Stimulated activated naive CD8-positive, alpha-beta T cell treated with anti-CD3 and anti-CD28 coated beads, Interleukin-15, Interleukin-2, amounts not matched to agents 100 ng/mL and 50 ng/mL, for 24 hours (primary cell): Measurements from ENCODE around the gene LRRC43.

Experiments
- H3K27ac Mint-ChIP-seq: one replicate; pipeline ENCODE4 v1.8.0; 2021; ENCODE audit warnings: mild to moderate bottlenecking, mixed read lengths
- H3K27me3 Mint-ChIP-seq: one replicate; pipeline ENCODE4 v1.8.0; 2021; ENCODE audit warnings: mixed read lengths
- H3K36me3 Mint-ChIP-seq: one replicate; pipeline ENCODE4 v1.8.0; 2021; ENCODE audit warnings: low read depth, mixed read lengths
- H3K4me1 Mint-ChIP-seq: one replicate; pipeline ENCODE4 v1.8.0; 2021; ENCODE audit warnings: low read depth, mixed read lengths
- H3K4me3 Mint-ChIP-seq: one replicate; pipeline ENCODE4 v1.8.0; 2021; ENCODE audit warnings: mild to moderate bottlenecking, mixed read lengths
- H3K9me3 Mint-ChIP-seq: one replicate; pipeline ENCODE4 v1.8.0; 2021; ENCODE audit warnings: mixed read lengths

Gene LRRC43

DNA sequence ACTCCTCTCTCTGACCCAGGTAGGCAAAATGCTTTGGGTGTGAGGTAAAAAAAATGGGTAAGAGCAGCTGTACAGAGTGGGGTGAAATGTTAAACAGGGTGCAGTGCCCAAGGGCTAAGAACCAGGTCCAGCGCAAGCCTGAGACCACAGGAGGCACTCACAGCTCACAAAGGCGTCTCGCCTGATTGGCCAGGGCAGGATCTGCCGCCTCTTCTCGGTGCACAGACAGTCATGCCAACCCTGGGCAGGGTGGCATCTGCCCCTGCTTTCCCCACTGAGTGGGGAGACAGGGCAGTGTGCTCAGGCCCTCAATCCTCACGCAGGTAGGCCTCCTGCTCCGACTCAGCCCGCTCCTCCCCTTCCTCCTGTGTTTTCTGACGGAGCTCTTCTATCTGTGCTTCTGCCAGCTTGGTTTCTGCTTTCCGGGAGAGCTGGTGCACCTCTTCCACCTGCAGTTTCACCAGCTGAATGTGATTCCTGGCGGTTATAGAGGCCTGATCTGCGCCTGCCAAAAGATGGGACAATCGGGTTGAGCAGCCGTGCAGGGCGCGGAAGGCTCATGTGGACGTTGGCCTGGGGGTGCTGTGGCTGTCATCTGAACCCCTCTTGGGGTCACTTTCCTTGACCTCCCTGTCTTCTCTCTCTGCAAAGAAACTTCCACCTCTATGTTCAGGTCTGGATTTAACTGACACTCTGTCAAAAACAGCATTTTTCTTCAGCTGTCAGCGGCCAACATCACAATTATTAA is 25.3 kb downstream of the LRRC43 start:
- Mint-ChIP-seq H3K9me3 (no peaks in the 10 kb centered on the region), H3K27me3 (peaks cover 10% of the 10 kb centered on the region), H3K27ac (no peak overlapping the region), H3K4me3 (no peak overlapping the region), H3K4me1 (peaks cover 6% of the 10 kb centered on the region), H3K36me3 (peaks cover 42% of the 10 kb centered on the region)

GRCh38 chr12:122215771-122216170 is 32.8 kb downstream of the LRRC43 start:
- Mint-ChIP-seq H3K36me3 (peaks cover 59% of the 10 kb centered on the region), H3K27me3 (no peaks in the 10 kb centered on the region), H3K4me3 (no peak overlapping the region), H3K4me1 (no peaks in the 10 kb centered on the region), H3K27ac (no peak overlapping the region), H3K9me3 (no peaks in the 10 kb centered on the region)

GRCh38 chr12:122216445-122216844 is 33.5 kb downstream of the LRRC43 start:
- H3K9me3 Mint-ChIP-seq: no peaks in the 10 kb centered on the region
- no peak overlapping the region for H3K27ac Mint-ChIP-seq
- no peak overlapping the region for H3K4me3 Mint-ChIP-seq
- H3K27me3 Mint-ChIP-seq: no peaks in the 10 kb centered on the region
- no peaks in the 10 kb centered on the region for H3K4me1 Mint-ChIP-seq
- peaks cover 58% of the 10 kb centered on the region for H3K36me3 Mint-ChIP-seq

DNA sequence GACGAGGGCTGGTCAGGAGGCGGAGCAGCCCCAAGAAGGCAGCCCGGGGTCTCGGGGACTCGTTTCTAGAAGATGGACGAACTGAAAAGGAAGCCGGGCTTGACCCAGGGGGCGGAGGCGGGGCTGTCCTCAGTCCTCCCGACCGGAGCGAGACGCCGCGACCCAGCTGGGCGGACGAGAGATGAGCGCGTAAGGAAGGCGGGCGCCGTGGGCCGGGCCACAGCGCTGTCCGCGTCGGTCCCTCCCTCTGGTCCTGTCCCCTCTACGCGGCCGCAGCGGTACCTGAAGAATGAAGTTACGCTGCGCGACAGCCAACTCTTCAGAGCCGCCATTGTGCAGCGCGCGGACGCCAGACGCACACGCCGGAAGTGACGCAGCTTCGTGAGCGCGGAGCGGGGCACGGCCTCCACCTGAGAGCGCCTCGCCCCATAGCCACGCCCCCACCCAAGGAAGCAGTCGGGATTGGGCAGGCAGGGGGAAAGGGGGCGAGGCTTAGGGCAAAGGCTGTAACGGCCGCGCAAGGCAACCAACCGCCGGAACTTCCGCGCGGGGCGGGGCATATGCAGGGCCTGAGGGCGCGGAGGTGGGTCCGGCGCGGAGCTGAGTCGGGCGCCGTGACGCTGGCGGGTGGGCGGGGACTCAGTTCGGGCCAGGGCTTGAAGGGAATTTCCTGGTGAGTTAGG is 42.9 kb downstream of the LRRC43 start, which contains the start of gene DIABLO:
Gene DIABLO, minus strand, starts transcription at position 370 of the 683 bp plus-strand sequence. Its CDS starts 38 bp downstream, at position 332.
- Mint-ChIP-seq H3K27me3 (no peaks in the 10 kb centered on the region), H3K9me3 (no peaks in the 10 kb centered on the region), H3K4me3 (peak within 1 kb of the TSS; percentile 89), H3K27ac (peak within 1 kb of the TSS; percentile 82), H3K36me3 (peaks cover 30% of the 10 kb centered on the region), H3K4me1 (peaks cover 48% of the 10 kb centered on the region)

DNA sequence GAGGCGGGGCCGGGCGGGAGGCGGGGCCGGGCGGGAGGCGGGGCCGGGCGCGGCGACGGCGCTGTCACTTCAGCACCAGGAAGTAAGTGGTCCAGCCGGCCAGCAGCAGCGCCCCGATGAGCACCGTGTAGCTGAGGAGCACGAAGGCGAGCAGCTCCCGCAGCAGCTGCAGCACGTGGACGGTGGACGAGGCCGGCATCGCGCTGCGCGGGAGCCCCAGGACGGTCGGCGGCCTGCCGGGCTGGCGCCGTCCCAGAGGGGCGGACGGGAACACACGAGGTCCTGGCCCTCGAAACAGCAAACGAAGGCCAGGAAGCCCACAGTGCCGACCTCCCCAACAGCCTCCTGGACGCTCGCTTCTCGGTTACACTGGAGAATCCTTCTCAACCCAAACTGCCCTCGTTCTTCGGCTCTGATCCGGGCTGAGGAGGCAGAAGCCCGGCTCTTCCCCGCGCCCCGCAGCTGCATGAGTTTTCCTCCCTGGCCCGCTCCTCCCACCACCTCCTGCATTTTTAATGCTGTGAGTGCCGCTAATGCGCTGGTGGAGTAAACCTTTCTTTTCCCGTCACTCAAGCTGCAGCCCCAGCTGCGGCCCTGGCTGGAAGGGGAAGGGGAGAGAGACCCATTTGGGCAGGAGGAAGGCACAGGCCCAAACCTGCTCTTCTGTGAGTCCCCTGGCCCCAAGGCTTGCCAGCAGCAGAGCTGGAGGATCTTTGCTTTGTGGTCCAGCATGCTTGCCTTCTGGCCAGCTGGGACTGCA is 43.6 kb downstream of the LRRC43 start:
- no peak overlapping the region for H3K27ac Mint-ChIP-seq
- H3K4me3 Mint-ChIP-seq: peak overlapping the region; percentile 89
- no peaks in the 10 kb centered on the region for H3K9me3 Mint-ChIP-seq
- peaks cover 30% of the 10 kb centered on the region for H3K36me3 Mint-ChIP-seq
- no peaks in the 10 kb centered on the region for H3K27me3 Mint-ChIP-seq
- peaks cover 47% of the 10 kb centered on the region for H3K4me1 Mint-ChIP-seq

DNA sequence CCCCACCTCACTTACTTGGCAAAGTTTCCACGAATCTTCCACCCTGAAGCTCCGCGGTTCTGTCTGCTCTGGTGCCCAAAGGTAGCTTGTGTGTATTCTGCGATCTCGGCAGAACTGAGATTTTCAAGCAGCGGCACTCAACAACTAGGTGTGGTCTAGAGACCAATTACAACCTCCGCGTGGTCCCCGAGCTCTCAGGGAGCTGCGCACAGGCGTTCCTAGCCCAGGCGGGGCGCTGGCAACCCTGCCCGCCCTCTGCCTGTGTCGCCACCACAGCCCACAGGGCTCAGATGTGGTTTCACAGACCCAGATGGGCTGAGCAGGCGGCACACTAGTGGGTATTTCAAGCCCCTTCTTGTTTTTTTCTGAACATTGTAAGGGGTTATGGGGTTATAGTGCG is 44.4 kb downstream of the LRRC43 start:
- H3K27ac Mint-ChIP-seq: peak overlapping the region; percentile 60
- peaks cover 29% of the 10 kb centered on the region for H3K36me3 Mint-ChIP-seq
- peaks cover 41% of the 10 kb centered on the region for H3K4me1 Mint-ChIP-seq
- no peaks in the 10 kb centered on the region for H3K27me3 Mint-ChIP-seq
- H3K9me3 Mint-ChIP-seq: no peaks in the 10 kb centered on the region
- H3K4me3 Mint-ChIP-seq: peak overlapping the region; percentile 89

DNA sequence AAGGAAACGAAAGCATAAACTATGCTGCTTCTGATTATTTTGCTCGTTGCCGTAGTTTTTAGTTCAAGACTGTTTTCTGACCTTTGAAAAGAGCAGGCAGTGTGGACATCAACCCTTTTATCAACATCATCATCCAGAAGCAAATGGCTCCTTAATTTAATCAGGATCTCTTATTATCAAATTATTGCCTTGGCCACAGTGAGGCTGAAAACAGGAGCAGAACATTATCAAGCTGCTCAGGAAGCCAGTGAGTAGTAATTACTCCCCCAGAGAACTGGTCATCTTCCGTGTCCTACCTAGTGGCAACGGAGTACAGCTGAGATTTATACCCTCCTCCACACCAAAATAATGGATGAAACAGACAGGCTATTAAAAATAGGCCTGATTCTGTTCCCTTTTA is 45.2 kb downstream of the LRRC43 start:
- Mint-ChIP-seq H3K27ac (no peak overlapping the region), H3K36me3 (peaks cover 31% of the 10 kb centered on the region), H3K4me3 (peak overlapping the region; percentile 47), H3K27me3 (no peaks in the 10 kb centered on the region), H3K4me1 (peaks cover 37% of the 10 kb centered on the region), H3K9me3 (no peaks in the 10 kb centered on the region)

- H3K27me3 Mint-ChIP-seq: no peaks in the 10 kb centered on the region
- no peaks in the 10 kb centered on the region for H3K9me3 Mint-ChIP-seq
- no peak overlapping the region for H3K27ac Mint-ChIP-seq
- H3K36me3 Mint-ChIP-seq: peaks cover 36% of the 10 kb centered on the region
- H3K4me3 Mint-ChIP-seq: no peak overlapping the region
- H3K4me1 Mint-ChIP-seq: peaks cover 21% of the 10 kb centered on the region
Observed at GRCh38 chr12:122230798-122231197, 47.9 kb downstream of the LRRC43 start.

GRCh38 chr12:122232691-122233090 is 49.8 kb downstream of the LRRC43 start:
- no peaks in the 10 kb centered on the region for H3K9me3 Mint-ChIP-seq
- peaks cover 41% of the 10 kb centered on the region for H3K36me3 Mint-ChIP-seq
- no peak overlapping the region for H3K4me3 Mint-ChIP-seq

DNA sequence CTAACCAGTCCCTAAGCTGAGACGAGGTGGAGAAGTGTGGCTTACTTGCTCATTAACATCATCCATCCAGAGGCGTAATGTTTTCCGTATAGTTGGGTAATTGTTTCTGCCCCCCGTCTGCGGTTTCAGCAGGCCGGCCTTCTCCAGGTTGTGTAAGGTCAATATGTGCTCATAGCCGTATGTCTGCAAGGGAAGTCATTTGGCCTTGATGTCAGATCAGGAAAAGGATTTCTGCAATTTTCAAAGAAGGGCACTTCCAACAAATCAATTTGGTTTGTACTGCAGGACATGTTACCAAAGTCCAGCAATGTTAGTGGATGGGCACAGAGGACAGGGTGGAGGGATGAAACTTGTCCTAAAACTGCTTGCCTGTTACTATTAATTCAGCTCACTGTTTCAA is 52.8 kb downstream of the LRRC43 start:
- Mint-ChIP-seq H3K4me3 (no peak overlapping the region), H3K36me3 (peaks cover 53% of the 10 kb centered on the region), H3K9me3 (no peaks in the 10 kb centered on the region), H3K27me3 (no peaks in the 10 kb centered on the region), H3K27ac (no peak overlapping the region), H3K4me1 (no peaks in the 10 kb centered on the region)

More at GRCh38 chr12:122232691-122233090, 49.8 kb downstream of the LRRC43 start:
- Mint-ChIP-seq H3K27ac (no peak overlapping the region), H3K4me1 (peaks cover 7% of the 10 kb centered on the region), H3K27me3 (no peaks in the 10 kb centered on the region)

DNA sequence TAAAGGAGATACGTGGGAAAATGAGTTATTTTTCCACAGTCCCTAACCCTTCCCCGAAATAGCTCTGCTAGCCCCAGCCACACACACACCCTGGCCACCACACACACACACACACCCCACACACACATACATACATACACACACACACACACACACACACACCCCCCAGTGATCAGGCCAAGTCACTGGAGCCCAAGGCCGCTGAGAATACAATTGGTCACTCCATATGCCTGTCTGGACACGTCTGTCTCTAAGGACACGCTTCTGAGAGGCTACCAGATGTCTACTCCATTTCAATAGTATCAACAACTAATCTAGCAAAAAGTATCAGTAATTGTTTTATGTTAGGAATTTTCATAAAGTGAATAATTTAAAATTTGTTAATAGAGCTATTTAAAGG is 55.9 kb downstream of the LRRC43 start:
- Mint-ChIP-seq H3K36me3 (peaks cover 51% of the 10 kb centered on the region), H3K4me3 (no peak overlapping the region), H3K9me3 (no peaks in the 10 kb centered on the region), H3K27me3 (no peaks in the 10 kb centered on the region), H3K4me1 (peaks cover 4% of the 10 kb centered on the region), H3K27ac (no peak overlapping the region)

DNA sequence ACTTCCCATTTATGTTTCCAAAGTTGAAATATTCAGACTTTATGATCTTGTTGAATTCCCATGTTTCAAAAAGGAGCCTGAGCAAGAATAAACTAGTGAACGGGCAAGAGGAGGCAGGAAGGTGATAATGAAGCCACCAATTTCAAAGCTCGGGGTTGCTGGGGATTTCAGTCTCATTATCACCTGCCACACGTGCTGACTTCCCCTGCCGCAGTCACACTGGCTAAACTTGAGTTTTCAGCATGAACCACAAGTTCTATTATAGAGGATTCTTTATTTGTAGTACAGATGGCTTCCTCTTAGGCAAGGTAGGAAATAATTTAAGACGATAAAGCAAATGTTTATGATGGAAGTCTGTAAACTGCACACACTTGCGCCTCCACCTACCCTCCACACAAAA is 61.0 kb downstream of the LRRC43 start:
- peak overlapping the region; percentile 58 for H3K4me3 Mint-ChIP-seq
- H3K9me3 Mint-ChIP-seq: no peaks in the 10 kb centered on the region
- H3K27me3 Mint-ChIP-seq: no peaks in the 10 kb centered on the region
- peaks cover 38% of the 10 kb centered on the region for H3K36me3 Mint-ChIP-seq
- peak overlapping the region; percentile 64 for H3K27ac Mint-ChIP-seq
- H3K4me1 Mint-ChIP-seq: peaks cover 21% of the 10 kb centered on the region

DNA sequence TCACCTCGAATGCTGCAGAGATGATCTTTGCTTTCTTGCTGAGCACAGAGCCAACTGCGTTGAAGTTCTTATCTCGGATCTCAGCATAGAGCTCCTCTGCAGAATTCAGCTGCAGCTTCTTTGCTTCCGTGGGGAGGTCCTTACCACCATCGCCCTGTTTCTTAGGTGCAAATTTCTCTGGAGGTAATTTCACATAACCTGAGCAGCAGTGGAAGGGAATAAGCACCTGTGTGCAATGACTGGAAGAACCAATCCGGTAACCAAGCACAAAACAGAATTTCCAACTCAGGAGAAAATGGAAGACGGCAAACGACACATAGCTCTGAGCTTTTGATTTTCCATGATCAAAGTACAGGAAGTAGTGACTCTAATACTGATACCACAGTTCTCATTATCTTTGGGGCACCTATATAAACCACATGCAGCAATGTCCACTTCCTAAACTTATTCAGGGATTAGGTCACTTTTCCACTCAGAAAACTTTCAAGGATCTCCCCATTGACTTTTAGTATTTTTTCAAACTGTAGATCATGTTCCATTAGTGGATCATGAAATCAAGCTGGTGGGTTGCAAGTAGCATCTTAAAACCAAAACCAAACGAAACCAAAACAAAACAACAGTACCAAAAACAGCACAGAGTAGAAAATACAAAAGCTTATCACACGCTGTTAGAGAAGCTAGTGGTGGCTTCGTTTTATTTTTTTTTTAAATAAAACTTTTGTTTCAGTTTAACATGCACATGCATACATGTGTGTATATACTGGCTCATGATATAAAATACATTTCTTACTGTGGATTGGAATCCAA is 61.8 kb downstream of the LRRC43 start:
- H3K27me3 Mint-ChIP-seq: no peaks in the 10 kb centered on the region
- peaks cover 21% of the 10 kb centered on the region for H3K4me1 Mint-ChIP-seq
- peaks cover 39% of the 10 kb centered on the region for H3K36me3 Mint-ChIP-seq
- no peaks in the 10 kb centered on the region for H3K9me3 Mint-ChIP-seq
- peak overlapping the region; percentile 64 for H3K27ac Mint-ChIP-seq
- peak overlapping the region; percentile 58 for H3K4me3 Mint-ChIP-seq

DNA sequence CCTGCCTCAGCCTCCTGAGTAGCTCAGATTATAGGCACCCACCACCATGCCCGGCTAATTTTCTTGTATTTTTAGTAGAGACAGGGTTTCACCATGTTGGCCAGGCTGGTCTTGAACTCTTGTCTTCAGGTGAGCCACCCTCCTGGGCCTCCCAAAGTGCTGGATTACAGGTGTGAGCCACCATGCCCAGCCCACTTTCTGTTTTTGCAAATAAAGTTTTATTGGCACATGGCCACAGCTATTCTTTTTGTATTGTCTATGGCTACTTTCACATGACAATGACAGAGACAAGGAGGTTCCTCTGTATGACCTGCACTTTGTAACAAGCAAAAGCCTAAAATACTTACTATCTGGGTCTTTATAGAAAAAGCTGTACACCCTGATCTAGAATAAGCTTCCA is 62.6 kb downstream of the LRRC43 start:
- no peaks in the 10 kb centered on the region for H3K27me3 Mint-ChIP-seq
- H3K9me3 Mint-ChIP-seq: no peaks in the 10 kb centered on the region
- peak overlapping the region; percentile 6 for H3K27ac Mint-ChIP-seq
- peak overlapping the region; percentile 24 for H3K4me3 Mint-ChIP-seq
- peaks cover 21% of the 10 kb centered on the region for H3K4me1 Mint-ChIP-seq
- H3K36me3 Mint-ChIP-seq: peaks cover 32% of the 10 kb centered on the region
